PC-3 (cell line): Measurements from ENCODE around the gene TPRG1. TPM values are rescaled to one million over a fixed set of nuclear protein-coding genes. Genes with fewer than 3 reads are reported as not detected.

Experiments used
- ATAC-seq: fragments of 200-7000 bp; cut with Tn5 transposase; 2 replicates; pipeline ENCODE4 v1.9.1; 2020; ENCODE audit warnings: mild to moderate bottlenecking, moderate library complexity
- BruUV-seq: library from RNA; stranded (reverse); fragments of 400-500 nt; replicated peaks from 2 replicates; lab custom pipeline; 2021; lab: Mats Ljungman, UMichigan
- CTCF ChIA-PET: fragments of 300-600 bp; sonication (Branson Sonifier 250); formaldehyde crosslinking; loops from one replicate; lab custom pipeline; 2022; ENCODE audit warnings: antibody characterized with exemption; lab: Charles Lee
- POLR2A ChIA-PET: fragments of 300-600 bp; sonication (Branson Sonifier 250); formaldehyde crosslinking; loops from one replicate; lab custom pipeline; 2022; ENCODE audit warnings: antibody characterized with exemption; ENCODE audit not compliant: unreplicated experiment; lab: Charles Lee
- DNase-seq: peaks from one replicate; pipeline ENCODE4 v3.0.0-alpha.2; 2015
- H2AFZ ChIP-seq: fragments of 300-600 bp; sonication (generic); 2 replicates; pipeline ENCODE4 v1.6.0; 2016; ENCODE audit warnings: antibody characterized with exemption, low read length
- H3F3A ChIP-seq: fragments of 300-600 bp; sonication (generic); one replicate; pipeline ENCODE4 v1.6.0; 2017; ENCODE audit warnings: antibody characterized with exemption, low read length, control low read depth, mild to moderate bottlenecking; ENCODE audit not compliant: unreplicated experiment
- H3K27ac ChIP-seq: fragments of 300-600 bp; sonication (generic); 2 replicates; pipeline ENCODE4 v1.5.1; 2016; ENCODE audit warnings: mild to moderate bottlenecking, low read length
- H3K27me3 ChIP-seq: fragments of 300-600 bp; sonication (generic); 2 replicates; pipeline ENCODE4 v1.6.1; 2016; ENCODE audit warnings: low read length, mixed read lengths
- H3K36me3 ChIP-seq: fragments of 300-600 bp; sonication (generic); 2 replicates; pipeline ENCODE4 v1.6.1; 2016; ENCODE audit warnings: low read depth, mixed run types, low read length, mixed read lengths
- H3K4me1 ChIP-seq: fragments of 300-600 bp; sonication (generic); 2 replicates; pipeline ENCODE4 v1.5.1; 2016; ENCODE audit warnings: low read length; ENCODE audit not compliant: insufficient read depth
- H3K4me2 ChIP-seq: fragments of 300-600 bp; sonication (generic); 2 replicates; pipeline ENCODE4 v1.6.0; 2016; ENCODE audit warnings: low read length
- H3K4me3 ChIP-seq: fragments of 300-600 bp; sonication (generic); 2 replicates; pipeline ENCODE4 v1.5.1; 2016; ENCODE audit warnings: mild to moderate bottlenecking, low read length, mixed read lengths
- H3K79me2 ChIP-seq: fragments of 300-600 bp; sonication (generic); 2 replicates; pipeline ENCODE4 v1.6.1; 2017; ENCODE audit warnings: low read length, mixed read lengths
- H3K9ac ChIP-seq: fragments of 300-600 bp; sonication (generic); 2 replicates; pipeline ENCODE4 v1.6.0; 2016; ENCODE audit warnings: mild to moderate bottlenecking, low read length
- H3K9me2 ChIP-seq: fragments of 300-600 bp; sonication (generic); replicated peaks from 2 replicates; pipeline ENCODE4 v1.6.1; 2016; ENCODE audit warnings: mixed run types, low read length, mixed read lengths
- H3K9me3 ChIP-seq: fragments of 300-600 bp; sonication (generic); 2 replicates; pipeline ENCODE4 v1.6.1; 2016; ENCODE audit warnings: low read length, mixed read lengths
- H4K20me1 ChIP-seq: fragments of 300-600 bp; sonication (generic); 2 replicates; pipeline ENCODE4 v1.6.1; 2016; ENCODE audit warnings: low read length, mixed read lengths
- CTCF ChIP-seq: fragments of 300-600 bp; sonication (generic); conservative IDR thresholded peaks from 2 replicates; pipeline ENCODE4 v1.5.1; 2017; ENCODE audit warnings: antibody characterized with exemption, low read depth, mild to moderate bottlenecking, low read length
- EZH2 ChIP-seq: fragments of 300-600 bp; sonication (generic); IDR thresholded peaks from one replicate; pipeline ENCODE4 v1.6.1; 2017; ENCODE audit warnings: antibody characterized with exemption, mild to moderate bottlenecking, low read length; ENCODE audit not compliant: unreplicated experiment
- EZH2phosphoT487 ChIP-seq: fragments of 300-600 bp; sonication (generic); IDR thresholded peaks from 2 replicates; pipeline ENCODE4 v1.6.1; 2018; ENCODE audit warnings: mild to moderate bottlenecking, antibody characterized with exemption, low read length, borderline replicate concordance
- intact Hi-C: fragments of 100-400 bp; cut with micrococcal nuclease; formaldehyde crosslinking; loops from 2 replicates; pipeline ENCODE4 v1.9.0; 2023
- total RNA-seq: library from RNA; depleted of rRNA; stranded (reverse); fragments of >200 nt; gene quantifications from 2 replicates; pipeline ENCODE4 v1.2.3, GENCODE V29; 2014

The TPRG1 gene
- total RNA-seq, 1 experiment from 2014 or later, result 1.2 TPM

- peaks cover 4% of the 10 kb centered on the region for H3F3A ChIP-seq
- H3K9me3 ChIP-seq, result no peaks in the 10 kb centered on the region
- no peak for ATAC-seq
- intact Hi-C loops, result no loop called here
- no peak overlapping the region for H2AFZ ChIP-seq
- DNase-seq, result no peak
- no peak overlapping the region for H3K4me3 ChIP-seq
- no peaks in the 10 kb centered on the region for H3K79me2 ChIP-seq
- TF ChIP-seq EZH2 (no peak), EZH2phosphoT487 (no peak), CTCF (no peak)
- H3K27me3 ChIP-seq, result no peaks in the 10 kb centered on the region
- peaks cover 35% of the 10 kb centered on the region for H3K4me1 ChIP-seq
- BruUV-seq, result no TSS peak
- no peak overlapping the region for H3K27ac ChIP-seq
- no peak overlapping the region for H3K4me2 ChIP-seq
- no peak overlapping the region for H3K9ac ChIP-seq
- ChIA-PET CTCF (no interaction called here), POLR2A (no interaction called here)
- H3K9me2 ChIP-seq, result no peaks in the 10 kb centered on the region
- no peaks in the 10 kb centered on the region for H4K20me1 ChIP-seq
- H3K36me3 ChIP-seq, result no peaks in the 10 kb centered on the region
These were observed 136.2 kb downstream of the TPRG1 start for GRCh38 chr3:189307963-189308362.

GRCh38 chr3:189308608-189309007 lies 136.8 kb downstream of the TPRG1 start:
- H3K9me2 ChIP-seq, result no peaks in the 10 kb centered on the region
- no peak overlapping the region for H3K4me2 ChIP-seq
- ATAC-seq (no peak), DNase-seq (no peak)
- peaks cover 29% of the 10 kb centered on the region for H3K4me1 ChIP-seq
- TF ChIP-seq EZH2, result no peak
- TF ChIP-seq CTCF, result no peak
- TF ChIP-seq EZH2phosphoT487, result no peak
- no peaks in the 10 kb centered on the region for H4K20me1 ChIP-seq
- no peak overlapping the region for H2AFZ ChIP-seq
- no peak overlapping the region for H3K4me3 ChIP-seq
- CTCF ChIA-PET, result no interaction called here
- POLR2A ChIA-PET, result interaction anchor here (0.6 to 0.7 kb wide), 2 partner anchors 15 to 84 kb away, joined by 3 read pairs; no protein-coding TSS in a partner anchor
- H3F3A ChIP-seq, result peaks cover 4% of the 10 kb centered on the region
- BruUV-seq, result no TSS peak
- H3K27ac ChIP-seq, result no peak overlapping the region
- H3K36me3 ChIP-seq, result no peaks in the 10 kb centered on the region
- H3K27me3 ChIP-seq, result no peaks in the 10 kb centered on the region
- H3K9me3 ChIP-seq, result no peaks in the 10 kb centered on the region
- intact Hi-C loops, result no loop called here
- H3K79me2 ChIP-seq, result no peaks in the 10 kb centered on the region
- H3K9ac ChIP-seq, result no peak overlapping the region

GRCh38 chr3:189309400-189309975 lies 137.7 kb downstream of the TPRG1 start:
- intact Hi-C loops, result no loop called here
- TF ChIP-seq CTCF (no peak), EZH2 (no peak), EZH2phosphoT487 (no peak)
- no TSS peak for BruUV-seq
- CTCF ChIA-PET, result no interaction called here
- Histone ChIP-seq H3F3A (peaks cover 4% of the 10 kb centered on the region), H2AFZ (no peak overlapping the region), H3K4me3 (no peak overlapping the region), H3K27ac (no peak overlapping the region), H3K79me2 (no peaks in the 10 kb centered on the region), H3K9ac (no peak overlapping the region), H3K4me1 (peaks cover 21% of the 10 kb centered on the region), H3K36me3 (no peaks in the 10 kb centered on the region), H3K9me3 (no peaks in the 10 kb centered on the region), H3K4me2 (no peak overlapping the region), H4K20me1 (no peaks in the 10 kb centered on the region), H3K9me2 (no peaks in the 10 kb centered on the region), H3K27me3 (no peaks in the 10 kb centered on the region)
- POLR2A ChIA-PET, result no interaction called here
- DNase-seq (no peak), ATAC-seq (no peak)
